A549 (cell line): Measurements from ENCODE around the gene ACAA1. TPM values are rescaled to one million over a fixed set of nuclear protein-coding genes. Genes with fewer than 3 reads are reported as not detected.
"Not testable (repeated sequence)": the region's sequence is repeated elsewhere in the genome, so short reads cannot be mapped to it uniquely, and the experiment has no call there.

Experiments
- ATAC-seq, 2 experiments: fragments of 200-7000 bp in 1 of 2; fragments of >200 bp in 1 of 2; cut with Nextera tagmentation in 1 of 2; cut with Tn5 transposase in 1 of 2; 3 replicates each; pipeline versions ENCODE4 v1.8.0 to v1.9.1; 2018 to 2020; ENCODE audit warnings: mild to moderate bottlenecking in 1 of 2, moderate library complexity in 1 of 2
- CTCF ChIA-PET: fragments of 300-600 bp; sonication (Branson Sonifier 250); formaldehyde crosslinking; extraction: SDS; loops from one replicate; lab custom pipeline; 2021; ENCODE audit warnings: antibody characterized with exemption, inconsistent platforms; lab: Yijun Ruan, JAX
- POLR2A ChIA-PET: fragments of 350-600 bp; formaldehyde crosslinking; extraction: SDS; loops from one replicate; lab custom pipeline; 2021; ENCODE audit warnings: antibody characterized with exemption, inconsistent platforms; lab: Yijun Ruan, JAX
- DNase-seq, 2 experiments: peaks; one replicate each; pipeline versions ENCODE4 v3.0.0 to v3.0.0-alpha.2; 2011 to 2016; ENCODE audit warnings: low read depth in 1 of 2, low spot score in 1 of 2
- FAIRE-seq: peaks from 2 replicates; lab custom pipeline; 2011; peaks lifted over from hg19 to GRCh38; lab: Jason Lieb, UNC
- H3K27ac ChIP-seq, 2 experiments: fragments of >200 bp; sonication (Bioruptor Twin); formaldehyde crosslinking; 3 replicates each; pipeline ENCODE4 v1.5.1; 2016 to 2017
- H3K4me1 ChIP-seq: fragments of >200 bp; sonication (Bioruptor Twin); formaldehyde crosslinking; 3 replicates; pipeline ENCODE4 v1.6.1; 2016
- H3K4me2 ChIP-seq: fragments of >200 bp; sonication (Bioruptor Twin); formaldehyde crosslinking; 3 replicates; pipeline ENCODE4 v1.6.1; 2016
- H3K4me3 ChIP-seq: fragments of >200 bp; sonication (Bioruptor Twin); formaldehyde crosslinking; 3 replicates; pipeline ENCODE4 v1.5.1; 2016
- H3K9me3 ChIP-seq: fragments of >200 bp; sonication (Bioruptor Twin); formaldehyde crosslinking; 3 replicates; pipeline ENCODE4 v1.6.1; 2016
- CEBPB ChIP-seq, 2 experiments: fragments of >200 bp in 1 of 2; sonication (Bioruptor Twin) in 1 of 2; formaldehyde crosslinking in 1 of 2; IDR thresholded peaks; 2 replicates each; pipeline ENCODE4 v1.6.1; 2012 to 2016
- CHD4 ChIP-seq: fragments of 200-600 bp; sonication (generic); IDR thresholded peaks from 2 replicates; pipeline ENCODE4 v1.6.1; 2016; ENCODE audit warnings: antibody characterized with exemption, mild to moderate bottlenecking, borderline replicate concordance
- CTCF ChIP-seq: fragments of >200 bp; sonication (Bioruptor Twin); formaldehyde crosslinking; IDR thresholded peaks from 3 replicates; pipeline ENCODE4 v1.5.1; 2016
- E2F6 ChIP-seq: IDR thresholded peaks from 2 replicates; pipeline ENCODE4 v1.6.1; 2012; ENCODE audit warnings: low read depth, borderline replicate concordance
- EHF ChIP-seq: fragments of 250-450 bp; sonication (Bioruptor Pico); IDR thresholded peaks from 2 replicates; pipeline ENCODE4 v1.5.0; 2020; ENCODE audit warnings: mild to moderate bottlenecking
- EHMT2 ChIP-seq: fragments of 200-600 bp; sonication (generic); IDR thresholded peaks from 2 replicates; pipeline ENCODE4 v1.6.1; 2016; ENCODE audit warnings: antibody characterized with exemption, low read depth, mild to moderate bottlenecking, moderate library complexity
- ESRRA ChIP-seq: fragments of 150-350 bp; IDR thresholded peaks from 2 replicates; pipeline ENCODE4 v1.6.1; 2014; ENCODE audit warnings: mild to moderate bottlenecking, low read length, borderline replicate concordance
- FOXS1 ChIP-seq: fragments of 250-450 bp; sonication (Bioruptor Pico); IDR thresholded peaks from 2 replicates; pipeline ENCODE4 v1.5.0; 2020; ENCODE audit warnings: mild to moderate bottlenecking, moderate library complexity
- HDAC2 ChIP-seq: fragments of 200-600 bp; sonication (generic); IDR thresholded peaks from 2 replicates; pipeline ENCODE4 v1.6.1; 2016
- HOXB13 ChIP-seq: fragments of 250-450 bp; sonication (Bioruptor Pico); IDR thresholded peaks from 2 replicates; pipeline ENCODE4 v1.5.0; 2020; ENCODE audit warnings: low read depth, mild to moderate bottlenecking, moderate library complexity
- HOXB5 ChIP-seq: fragments of 250-450 bp; sonication (Bioruptor Pico); IDR thresholded peaks from 2 replicates; pipeline ENCODE4 v1.5.0; 2020; ENCODE audit warnings: mild to moderate bottlenecking, moderate library complexity
- JUNB ChIP-seq: fragments of >200 bp; sonication (Bioruptor Twin); formaldehyde crosslinking; IDR thresholded peaks from 2 replicates; pipeline ENCODE4 v1.6.1; 2016
- KDM1A ChIP-seq: fragments of 200-600 bp; sonication (generic); IDR thresholded peaks from 2 replicates; pipeline ENCODE4 v1.6.1; 2016; ENCODE audit warnings: low read depth, mild to moderate bottlenecking
- KDM5A ChIP-seq: fragments of 200-600 bp; sonication (generic); IDR thresholded peaks from 2 replicates; pipeline ENCODE4 v1.6.1; 2016; ENCODE audit warnings: antibody characterized with exemption, mild to moderate bottlenecking
- NR3C1 ChIP-seq: fragments of >200 bp; sonication (Bioruptor Twin); formaldehyde crosslinking; IDR thresholded peaks from 3 replicates; pipeline ENCODE4 v1.6.1; 2017
- PHF8 ChIP-seq: fragments of 200-600 bp; sonication (generic); IDR thresholded peaks from 2 replicates; pipeline ENCODE4 v1.6.1; 2016; ENCODE audit warnings: low read depth, mild to moderate bottlenecking, antibody characterized with exemption, moderate library complexity, borderline replicate concordance
- POLR2A ChIP-seq: IDR thresholded peaks from 2 replicates; pipeline ENCODE4 v1.6.1; 2012; ENCODE audit warnings: mild to moderate bottlenecking, low read length
- RNF2 ChIP-seq: fragments of 200-600 bp; sonication (generic); IDR thresholded peaks from 2 replicates; pipeline ENCODE4 v1.6.1; 2016; ENCODE audit warnings: low read depth, mild to moderate bottlenecking, antibody characterized with exemption, moderate library complexity, borderline replicate concordance
- TP53 ChIP-seq: fragments of 250-450 bp; sonication (Bioruptor Pico); IDR thresholded peaks from 2 replicates; pipeline ENCODE4 v1.5.0; 2021; ENCODE audit warnings: mild to moderate bottlenecking, moderate library complexity
- ZSCAN20 ChIP-seq: fragments of 250-450 bp; sonication (Bioruptor Pico); IDR thresholded peaks from 2 replicates; pipeline ENCODE4 v1.8.0; 2022; ENCODE audit warnings: mild to moderate bottlenecking, moderate library complexity
- WGBS: methylation state at CpG from one replicate; pipeline ENCODE4 v1.1.6; 2017; ENCODE audit errors: missing lambda C conversion rate; 5-methylcytosine and 5-hydroxymethylcytosine counted together
- polyA plus RNA-seq, 4 experiments: library from polyadenylated mRNA; depleted of rRNA in 3 of 4; stranded (reverse); fragments of >200 nt; fragmentation: RNase III in 1 of 4; extraction: RNeasy Plus Mini Kit Qiagen cat#74134 plus additional on column Dnase treatment in 1 of 4; gene quantifications; 2 replicates in 3 of 4; 3 replicates in 1 of 4; pipeline ENCODE4 v1.2.3, GENCODE V29; 2011 to 2017
- TF ChIP-seq, protein P1 (sequence below): fragments of 150-350 bp; IDR thresholded peaks from 2 replicates; pipeline ENCODE4 v1.6.1; 2014; ENCODE audit warnings: low read depth, mild to moderate bottlenecking, low read length

ACAA1 gene
- polyA plus RNA-seq, 2 of the 4 experiments (the other 2 are of a cell fraction) = 36.8 to 53.2 TPM

GRCh38 chr3:38163117-38163840 is 26.4 kb upstream of the ACAA1 start:
- whole genome bisulfite sequencing = 86% methylated on average over 12 of the region's 12 CpGs
- POLR2A ChIA-PET = interaction anchor here (1.9 to 4.2 kb wide), 2 partner anchors 15 to 25 kb away, joined by 9 to 75 read pairs; partner anchors contain the start of genes ACAA1 and MYD88
- CTCF ChIA-PET = interaction anchor here (0.5 to 3.5 kb wide), 13 partner anchors 11 to 1006 kb away, joined by 3 to 19 read pairs (median 3); partner anchors contain the start of genes ACAA1 and MYD88

GRCh38 chr3:38160704-38161103 is 23.8 kb upstream of the ACAA1 start:
- DNase-seq, ATAC-seq, H3K4me1 ChIP-seq, H3K4me2 ChIP-seq, H3K9me3 ChIP-seq, H3K4me3 ChIP-seq, CTCF ChIA-PET, FAIRE-seq, POLR2A ChIA-PET, H3K27ac ChIP-seq: not testable (repeated sequence)
- WGBS = 74% methylated on average over 11 of the region's 11 CpGs

More at GRCh38 chr3:38163117-38163840, 26.4 kb upstream of the ACAA1 start:
- Histone ChIP-seq H3K9me3 (no peaks in the 10 kb centered on the region), H3K4me3 (no peak overlapping the region), H3K4me1 (peaks cover 21% of the 10 kb centered on the region), H3K27ac (no peak overlapping the region), H3K4me2 (no peak overlapping the region)
- TF ChIP-seq EHMT2 (no peak), ESRRA (no peak), CEBPB (IDR thresholded peaks at IDR 0.05) (no peak), NR3C1 (no peak), CTCF (no peak), KDM5A (no peak), POLR2A (no peak), EHF (CRISPR knock-in tag) (no peak), E2F6 (no peak), CHD4 (no peak), HDAC2 (no peak), PHF8 (no peak)
- TF ChIP-seq, protein P1, sequence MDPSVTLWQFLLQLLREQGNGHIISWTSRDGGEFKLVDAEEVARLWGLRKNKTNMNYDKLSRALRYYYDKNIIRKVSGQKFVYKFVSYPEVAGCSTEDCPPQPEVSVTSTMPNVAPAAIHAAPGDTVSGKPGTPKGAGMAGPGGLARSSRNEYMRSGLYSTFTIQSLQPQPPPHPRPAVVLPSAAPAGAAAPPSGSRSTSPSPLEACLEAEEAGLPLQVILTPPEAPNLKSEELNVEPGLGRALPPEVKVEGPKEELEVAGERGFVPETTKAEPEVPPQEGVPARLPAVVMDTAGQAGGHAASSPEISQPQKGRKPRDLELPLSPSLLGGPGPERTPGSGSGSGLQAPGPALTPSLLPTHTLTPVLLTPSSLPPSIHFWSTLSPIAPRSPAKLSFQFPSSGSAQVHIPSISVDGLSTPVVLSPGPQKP = no peak
- FAIRE-seq (no peak), DNase-seq (peak; percentile 40 to 53), ATAC-seq (no peak)

DNA sequence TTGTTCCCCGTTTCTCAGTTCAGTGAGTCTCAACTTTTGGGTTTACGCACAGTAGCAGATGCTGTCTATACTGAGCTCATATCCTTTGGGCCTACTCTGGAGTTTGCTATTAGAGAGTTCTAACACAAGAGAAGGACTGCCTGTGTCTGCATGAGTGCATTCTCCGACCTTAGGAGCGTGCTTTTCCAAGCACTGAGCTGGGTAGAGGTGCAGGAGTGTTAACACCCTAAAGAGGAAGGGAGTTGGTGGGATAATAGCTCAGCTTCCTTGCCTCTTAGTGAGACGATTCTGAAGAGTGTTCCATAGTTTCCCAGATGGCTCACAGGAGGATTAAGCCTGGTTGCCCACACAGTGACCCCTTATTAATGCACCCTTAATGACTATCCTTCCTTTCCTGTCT is 21.5 kb upstream of the ACAA1 start:
- no peak for FAIRE-seq
- POLR2A ChIA-PET = interaction anchor here (2.1 kb wide), 1 partner anchor 21 kb away, joined by 9 read pairs; the partner anchor contains the start of genes ACAA1 and MYD88

More for the DNA sequence above, 21.5 kb upstream of the ACAA1 start:
- 69% methylated on average over 5 of the region's 5 CpGs for WGBS
- no peak for ATAC-seq
- no peaks in the 10 kb centered on the region for H3K9me3 ChIP-seq
- H3K4me2 ChIP-seq = no peak overlapping the region
- DNase-seq = no peak
- CTCF ChIA-PET = interaction anchor here (1.3 to 1.5 kb wide), 2 partner anchors 17 to 66 kb away, joined by 3 read pairs; no protein-coding TSS in a partner anchor
- no peak overlapping the region for H3K27ac ChIP-seq
- TF ChIP-seq ZSCAN20 (CRISPR knock-in tag) = no peak
- no peak for TF ChIP-seq HOXB13 (CRISPR knock-in tag)
- no peak for TF ChIP-seq PHF8
- no peak for TF ChIP-seq FOXS1 (CRISPR knock-in tag)
- TF ChIP-seq KDM1A = no peak
- no peak for TF ChIP-seq HOXB5 (CRISPR knock-in tag)
- no peak for TF ChIP-seq TP53 (CRISPR knock-in tag)
- no peak for TF ChIP-seq RNF2
- no peak for TF ChIP-seq JUNB
- TF ChIP-seq, all 56 proteins: peak for 0
- Histone ChIP-seq H3K4me3 (no peak overlapping the region), H3K4me1 (0 out of 3 replicates have a peak, but pooled peaks cover 3% of the 10 kb centered on the region)
